Anterior cingulate cortex (tissue), 58 donors: ENCODE results near the gene ZNF714.

Source experiments
- DNase-seq, 58 donors: peaks; one replicate each; lab custom pipeline; 2025; lab: John Stamatoyannopoulos, UW

ZNF714 gene

DNA sequence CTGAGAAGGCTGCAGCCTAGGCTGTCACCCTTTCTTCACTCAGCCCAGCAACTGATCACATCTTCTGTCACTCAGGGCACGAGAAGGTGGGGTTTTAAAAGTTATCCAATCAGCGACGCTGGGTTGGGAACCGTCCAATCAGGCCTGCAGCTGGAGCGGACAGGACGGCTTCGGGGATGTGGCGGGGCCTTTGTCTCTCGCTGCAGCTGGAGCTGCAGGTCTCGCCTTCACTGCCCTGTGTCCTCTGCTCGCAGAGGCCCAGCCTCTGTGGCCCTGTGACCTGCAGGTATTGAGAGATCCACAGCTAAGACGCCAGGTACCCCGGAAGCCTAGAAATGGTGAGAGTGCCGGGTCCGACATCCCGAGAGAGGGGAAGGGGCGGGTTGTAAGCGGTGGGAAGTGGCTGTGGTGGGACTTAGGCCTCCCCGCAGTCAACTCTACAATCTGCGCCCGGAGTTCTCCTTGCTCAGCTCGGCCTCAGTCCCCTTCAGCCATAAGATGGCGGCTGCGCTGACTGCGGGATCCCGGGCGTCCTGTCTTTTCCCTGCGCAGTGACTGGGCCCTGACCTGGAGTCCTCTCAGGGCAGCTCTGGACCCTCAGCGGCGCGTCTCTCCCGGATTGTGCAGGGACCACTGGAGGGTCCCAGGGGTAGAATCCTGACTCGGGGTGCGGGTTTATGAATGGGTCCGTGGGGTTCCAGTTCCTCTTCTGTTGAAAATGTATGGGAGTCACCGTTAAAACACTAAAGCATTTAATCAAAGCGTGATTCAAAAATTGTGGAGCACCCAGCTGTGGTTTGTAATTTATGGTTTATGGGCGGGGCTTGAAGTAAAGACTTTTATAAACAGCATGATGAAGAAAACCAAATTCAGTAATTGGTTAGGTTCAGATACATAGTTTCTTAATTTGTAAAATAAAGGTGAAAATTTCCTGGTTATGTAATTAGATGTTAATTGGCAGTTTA is at the start of gene ZNF714:
TSS of gene ZNF714 (plus strand) at position 193 of the 965 bp plus-strand sequence. CDS start 16,066 bp downstream, outside the sequence.
- DNase-seq: peak; percentile 4 to 95 (median 80)

DNA sequence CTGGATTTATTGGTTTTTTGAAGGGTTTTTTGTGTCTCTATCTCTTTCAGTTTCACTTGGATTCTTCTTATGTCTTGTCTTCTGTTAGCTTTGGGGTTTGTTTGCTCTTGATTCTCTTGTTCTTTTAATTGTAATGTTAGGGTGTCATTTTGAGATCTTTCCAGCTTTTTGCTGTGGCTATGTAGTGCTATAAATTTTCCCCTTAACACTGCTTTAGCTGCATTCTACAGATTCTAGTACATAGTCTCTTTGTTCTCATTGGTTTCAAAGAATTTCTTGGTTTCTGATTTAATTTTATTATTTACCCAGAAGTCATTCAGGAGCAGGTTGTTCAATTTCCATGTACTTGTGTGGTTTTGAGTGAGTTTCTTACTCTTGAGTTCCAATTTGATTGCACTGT is 37.0 kb upstream of the ZNF714 start:
- no peak for DNase-seq

DNA sequence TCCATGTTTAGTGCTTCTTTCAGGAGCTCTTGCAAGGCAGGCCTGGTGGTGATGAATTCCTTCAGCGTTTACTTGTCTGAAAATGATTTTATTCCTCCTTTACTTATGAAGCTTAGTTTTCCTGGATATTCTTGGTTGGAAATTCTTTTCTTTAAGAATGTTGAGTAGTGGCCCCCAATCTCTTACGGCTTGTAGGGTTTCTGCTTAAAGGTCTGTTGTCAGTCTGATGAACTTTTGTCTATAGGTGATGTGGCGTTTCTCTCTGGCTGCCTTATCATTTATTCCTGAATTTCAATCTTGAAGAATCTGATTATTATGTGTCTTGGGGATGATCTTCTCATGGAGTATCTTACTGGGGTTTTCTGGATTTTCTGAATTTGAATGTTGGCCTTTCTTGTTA is 35.5 kb upstream of the ZNF714 start:
- DNase-seq: no peak

DNA sequence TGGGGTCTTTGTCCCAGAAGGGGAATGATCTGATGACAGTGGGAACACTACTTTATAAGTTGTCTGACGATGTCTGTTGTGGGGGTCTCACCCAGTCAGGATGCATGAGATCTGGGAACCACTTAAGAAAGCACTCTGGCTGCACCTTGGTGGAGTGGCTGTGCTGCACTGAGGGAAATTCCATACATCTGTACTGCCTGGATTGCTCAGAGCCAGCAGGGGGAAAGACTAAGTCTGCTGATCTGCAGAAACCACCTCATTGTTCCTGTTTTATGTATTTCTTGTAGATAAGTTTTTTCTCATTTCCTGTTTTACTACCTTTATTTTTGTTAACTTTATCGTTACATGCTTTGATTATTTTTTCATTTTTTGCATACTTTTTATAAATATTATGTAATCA is 34.3 kb upstream of the ZNF714 start:
- DNase-seq: no peak

DNA sequence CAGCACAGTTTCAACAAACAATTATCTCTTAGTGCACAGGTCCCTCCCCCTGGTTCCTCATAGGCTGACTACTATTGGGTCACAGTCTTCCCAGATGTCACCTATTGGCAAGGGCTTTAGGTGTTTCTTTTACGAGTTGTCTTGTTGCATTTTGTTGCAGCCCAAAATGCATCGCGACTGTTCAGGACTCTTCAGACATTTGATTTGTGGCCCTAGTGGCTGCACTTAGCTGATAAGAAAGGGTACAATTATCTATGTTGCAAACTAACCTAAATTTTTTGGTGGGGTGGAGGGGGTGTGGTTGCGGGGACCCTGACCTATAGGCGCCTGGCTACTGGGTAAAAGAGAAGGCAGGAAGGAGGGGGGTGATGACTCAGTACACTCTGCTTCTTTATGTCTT is 29.1 kb upstream of the ZNF714 start:
- no peak for DNase-seq

DNA sequence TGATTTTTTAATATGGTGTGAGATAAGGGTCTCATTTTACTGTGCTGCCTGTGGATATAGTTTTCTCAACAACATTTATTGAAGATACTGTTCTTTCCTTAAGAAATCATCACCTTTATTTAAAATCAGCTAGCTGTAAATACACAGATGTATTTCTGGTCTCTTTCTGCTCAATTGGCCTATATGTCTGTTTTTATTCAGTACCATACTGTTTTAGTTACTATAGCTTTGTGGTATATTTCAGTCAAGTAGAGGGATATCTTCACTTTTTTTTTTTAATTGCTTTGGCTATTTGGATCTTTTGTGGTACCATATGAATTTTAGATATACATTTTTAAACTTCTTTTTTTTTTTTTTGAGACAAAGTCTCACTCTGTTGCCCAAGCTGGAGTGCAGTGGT is 16.7 kb upstream of the ZNF714 start:
- no peak for DNase-seq

DNA sequence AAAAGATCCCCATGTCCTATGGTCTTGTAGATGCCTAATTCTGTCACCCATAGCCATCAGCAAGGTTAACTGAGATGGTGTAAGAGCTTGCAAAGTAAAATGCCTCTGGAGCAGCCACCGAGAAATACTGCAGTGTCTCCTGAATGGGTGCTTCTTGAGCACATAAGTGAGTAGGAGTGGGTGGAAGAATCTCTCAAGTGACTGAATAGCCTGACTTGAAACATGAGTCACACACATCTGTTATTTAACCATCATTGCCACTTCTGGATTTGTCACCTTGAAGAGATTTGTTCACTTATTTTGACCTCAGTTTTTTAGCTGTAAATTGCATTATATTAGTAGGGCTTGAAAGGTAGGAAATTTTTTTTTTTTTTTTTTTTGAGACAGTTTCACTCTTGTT is 2.3 kb downstream of the ZNF714 start:
- DNase-seq: peak in 1 of 58 donors; percentile 3

DNA sequence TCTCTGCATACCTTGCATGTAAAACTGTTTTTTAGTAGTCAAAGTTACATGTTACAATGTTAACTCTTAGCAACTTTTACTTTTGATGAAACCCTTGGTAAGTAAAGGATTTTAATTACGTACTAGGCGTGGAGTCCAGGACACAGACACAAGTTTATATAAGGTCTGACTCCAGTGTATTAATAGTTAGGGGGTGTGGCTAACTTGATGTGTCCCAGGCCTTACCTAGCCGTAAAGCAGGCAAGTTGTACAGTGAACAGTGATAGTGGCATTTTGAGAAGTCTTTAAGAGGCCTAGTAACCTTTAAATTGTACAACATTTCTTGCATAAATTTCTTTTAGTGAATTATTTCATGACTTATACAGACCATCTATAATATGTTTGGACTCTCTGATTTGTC is 5.9 kb downstream of the ZNF714 start:
- no peak for DNase-seq

DNA sequence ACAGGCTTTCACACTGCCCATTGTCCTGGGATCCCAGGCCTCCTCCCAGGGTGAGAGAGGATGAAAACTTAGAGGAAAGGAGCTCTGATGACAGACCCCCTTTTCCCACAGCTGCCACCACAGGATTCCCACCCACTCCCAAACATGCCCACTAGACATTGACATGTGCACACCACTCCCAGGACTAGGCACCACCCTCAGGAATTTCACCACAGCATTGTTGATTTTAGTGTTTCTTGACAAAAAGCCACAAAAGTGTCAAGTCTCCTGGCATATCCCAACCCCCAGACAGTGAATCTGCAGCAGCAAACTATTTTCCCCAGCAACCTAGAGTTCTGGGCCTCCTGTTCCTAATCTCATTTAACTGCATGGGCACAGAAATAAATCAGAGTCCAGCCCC is 10.1 kb downstream of the ZNF714 start:
- DNase-seq: no peak

DNA sequence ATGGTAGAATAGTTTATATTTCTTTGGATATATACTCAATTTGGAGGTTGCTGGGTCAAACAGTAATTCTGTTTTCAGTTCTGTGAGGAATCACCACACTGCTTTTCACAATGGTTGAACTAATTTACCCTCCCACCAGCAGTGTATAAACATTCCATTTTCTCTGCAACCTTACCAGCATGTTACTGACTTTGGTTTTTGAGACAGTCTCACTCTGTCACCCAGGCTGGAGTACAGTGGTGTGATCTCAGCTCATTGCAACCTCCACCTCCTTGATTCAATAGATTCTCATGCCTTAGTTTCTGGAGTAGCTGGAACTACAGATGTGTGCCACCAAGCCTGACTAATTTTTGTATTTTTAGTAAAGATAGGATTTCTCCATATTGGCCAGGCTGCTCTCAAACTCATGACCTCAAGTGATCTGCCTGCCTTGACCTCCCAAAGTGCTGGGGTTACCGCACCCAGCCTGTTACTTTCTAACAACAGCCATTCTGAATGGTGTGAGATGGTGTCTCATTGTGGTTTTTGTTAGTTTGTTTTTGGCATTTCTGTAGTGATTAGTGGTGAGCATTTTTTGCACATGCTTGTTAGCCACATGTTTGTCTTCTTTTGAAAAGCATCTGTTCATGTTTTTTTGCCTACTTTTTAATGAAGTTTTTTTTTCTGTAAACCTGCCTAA is 12.5 kb downstream of the ZNF714 start:
- no peak for DNase-seq

DNA sequence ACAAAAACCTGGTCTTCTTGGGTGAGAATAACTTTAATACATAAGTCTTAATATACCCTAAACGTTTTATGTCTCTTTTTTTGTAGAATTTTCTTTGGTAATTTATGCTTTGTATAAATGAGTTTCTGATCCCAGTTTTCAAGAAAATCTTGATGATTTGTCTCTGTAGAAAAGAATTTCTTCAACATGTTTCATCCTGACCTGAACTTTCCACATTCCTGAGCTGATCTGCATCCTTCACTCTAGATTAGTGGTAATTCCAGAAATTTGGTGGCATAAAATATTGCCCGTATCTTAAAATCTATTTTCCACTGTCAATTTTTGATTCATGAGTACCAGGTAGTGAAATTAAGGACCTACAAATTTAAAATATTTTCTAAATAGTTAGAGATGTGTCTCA is 16.3 kb downstream of the ZNF714 start:
- no peak for DNase-seq

DNA sequence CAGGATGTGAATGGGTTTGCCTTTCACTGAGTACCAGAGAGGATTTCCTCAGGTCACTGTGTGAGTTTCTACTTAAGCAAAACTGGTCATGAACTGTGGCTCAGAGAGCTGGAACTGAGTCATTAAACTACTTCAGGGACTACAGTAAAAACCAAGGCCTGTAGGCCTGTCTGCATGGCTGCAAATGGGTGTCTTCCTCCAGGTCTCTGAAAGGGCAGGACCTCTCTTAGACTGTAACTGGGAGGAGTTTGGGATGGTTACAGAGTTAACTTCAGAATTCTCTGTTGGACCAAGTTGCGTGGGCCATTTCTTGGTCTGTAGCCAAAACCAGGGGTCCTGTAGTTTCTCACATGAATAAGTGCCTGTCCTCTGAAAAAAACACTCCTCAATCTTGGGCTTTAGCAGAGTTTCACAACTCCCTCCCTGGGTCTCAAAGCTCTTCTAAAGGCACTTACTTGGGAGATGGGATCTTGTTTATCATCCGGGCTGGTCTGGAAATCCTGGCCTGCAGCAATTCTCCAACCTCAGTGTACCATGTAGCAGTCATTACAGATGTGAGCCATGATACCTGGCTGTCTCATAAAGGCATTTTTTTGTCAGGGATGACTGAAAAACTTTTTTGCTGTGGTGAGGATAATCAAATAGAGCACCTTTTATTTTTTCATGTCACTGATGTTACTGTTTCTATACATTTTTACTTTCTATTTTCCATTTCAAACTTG is 19.7 kb downstream of the ZNF714 start:
- no peak for DNase-seq

DNA sequence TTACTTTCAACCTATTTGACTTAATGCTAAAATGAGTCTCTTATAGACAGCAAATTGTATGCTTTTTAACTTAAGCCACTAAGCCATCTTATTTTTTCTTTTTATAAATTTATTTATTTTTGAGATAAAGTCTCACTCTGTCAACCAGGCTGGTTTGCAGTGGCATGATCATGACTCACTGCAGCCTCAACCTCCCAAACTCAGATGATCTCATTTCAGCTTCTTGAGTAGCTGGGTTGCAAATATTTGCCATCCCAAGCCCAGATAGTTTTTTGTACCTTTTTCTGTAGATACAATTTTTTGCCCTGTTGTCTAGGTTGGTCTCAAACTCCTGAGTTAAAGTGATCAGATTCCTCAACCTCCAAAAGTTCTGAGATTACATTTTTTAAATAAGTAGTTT is 27.1 kb downstream of the ZNF714 start:
- DNase-seq: no peak

DNA sequence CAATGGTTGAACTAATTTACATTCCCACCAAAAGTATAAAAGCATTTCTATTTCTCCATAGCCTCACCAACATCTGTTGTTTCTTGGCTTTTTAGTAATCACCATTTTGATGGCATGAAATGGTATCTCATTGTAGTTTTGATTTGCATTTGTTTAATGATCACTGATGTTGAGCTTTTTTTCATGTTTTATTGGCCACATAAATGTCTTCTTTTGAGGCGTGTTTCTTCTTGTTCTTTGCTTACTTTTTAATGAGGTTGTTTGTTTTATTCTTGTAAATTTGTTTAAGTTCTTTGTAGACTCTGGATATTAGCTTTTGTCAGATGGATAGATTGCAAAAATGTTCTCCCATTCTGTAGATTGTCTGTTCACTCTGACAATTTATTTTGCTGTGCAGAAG is 28.2 kb downstream of the ZNF714 start:
- DNase-seq: no peak

DNA sequence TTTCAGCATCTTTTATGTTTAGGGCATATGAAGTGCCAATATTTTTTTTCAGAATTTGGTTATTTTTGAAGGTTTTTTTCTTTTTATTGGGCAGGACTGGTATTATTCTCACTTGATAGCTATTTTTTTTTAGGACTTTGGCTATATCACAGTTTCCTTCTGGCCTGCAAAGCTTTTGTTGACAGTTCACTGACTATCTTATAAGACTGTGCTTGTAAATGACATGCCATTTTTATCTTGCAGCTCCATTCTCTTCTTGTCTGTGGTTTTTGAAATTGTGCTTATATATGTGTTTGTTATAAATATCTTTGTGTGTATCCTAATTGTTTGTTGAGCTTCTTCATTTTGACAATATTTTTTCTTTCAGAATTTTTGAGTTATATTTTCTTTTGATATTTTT is 33.4 kb downstream of the ZNF714 start:
- no peak for DNase-seq

DNA sequence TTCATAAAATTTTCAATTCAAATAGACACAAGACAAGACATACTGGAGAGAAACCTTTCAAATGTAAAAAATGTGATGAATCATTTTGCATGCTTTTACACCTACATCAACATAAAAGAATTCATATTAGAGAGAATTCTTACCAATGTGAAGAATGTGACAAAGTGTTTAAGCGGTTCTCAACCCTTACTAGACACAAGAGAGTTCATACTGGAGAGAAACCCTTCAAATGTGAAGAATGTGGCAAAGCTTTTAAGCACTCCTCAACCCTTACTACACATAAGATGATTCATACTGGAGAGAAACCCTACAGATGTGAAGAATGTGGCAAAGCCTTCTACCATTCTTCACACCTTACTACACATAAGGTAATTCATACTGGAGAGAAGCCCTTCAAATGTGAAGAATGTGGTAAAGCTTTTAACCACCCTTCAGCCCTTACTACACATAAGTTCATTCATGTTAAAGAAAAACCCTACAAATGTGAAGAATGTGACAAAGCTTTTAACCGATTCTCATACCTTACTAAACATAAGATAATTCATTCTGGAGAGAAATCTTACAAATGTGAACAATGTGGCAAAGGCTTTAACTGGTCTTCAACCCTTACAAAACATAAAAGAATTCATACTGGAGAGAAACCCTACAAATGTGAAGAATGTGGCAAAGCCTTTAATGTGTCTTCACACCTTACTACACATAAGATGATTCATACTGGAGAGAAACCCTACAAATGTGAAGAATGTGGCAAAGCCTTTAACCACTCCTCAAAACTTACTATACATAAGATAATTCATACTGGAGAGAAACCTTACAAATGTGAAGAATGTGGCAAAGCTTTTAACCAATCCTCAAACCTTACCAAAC is 35.3 kb downstream of the ZNF714 start:
- no peak for DNase-seq

DNA sequence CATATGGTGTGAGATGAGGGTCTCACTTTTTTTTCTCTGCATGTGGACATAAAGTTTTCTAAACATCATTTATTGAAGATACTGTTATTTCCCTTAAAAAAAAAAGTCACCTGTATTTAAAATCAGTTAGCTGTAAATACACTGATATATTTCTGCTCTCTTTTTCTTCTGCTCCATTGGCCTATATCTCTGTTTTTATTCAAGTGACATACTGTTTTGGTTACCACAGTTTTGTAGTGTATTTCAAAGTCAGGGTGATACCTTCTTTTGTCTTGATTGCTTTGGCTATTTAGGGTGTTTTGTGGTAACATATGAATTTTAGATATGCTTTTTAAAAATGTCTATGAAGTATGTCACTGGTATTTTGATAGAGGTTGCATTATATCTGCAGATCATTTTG is 44.1 kb downstream of the ZNF714 start:
- DNase-seq: no peak

DNA sequence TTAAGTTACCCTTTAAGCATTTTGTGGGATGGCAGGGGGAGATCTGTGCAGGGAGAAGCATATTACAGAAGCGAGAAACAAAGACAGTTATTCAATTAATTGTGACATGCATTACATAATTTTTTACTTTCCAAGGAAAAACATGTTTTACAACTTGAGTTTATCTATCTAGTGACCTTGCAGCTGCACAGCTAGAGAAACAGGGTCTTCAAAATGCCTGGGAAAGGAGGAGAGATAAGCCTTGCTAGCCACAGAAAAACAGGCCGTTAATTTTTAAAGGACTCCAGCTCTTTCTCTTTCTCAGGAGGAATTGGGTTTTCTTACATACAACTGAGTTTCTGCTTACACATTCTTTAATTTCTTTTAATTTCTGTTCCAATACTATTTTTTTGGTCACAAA is 45.0 kb downstream of the ZNF714 start:
- DNase-seq: no peak

DNA sequence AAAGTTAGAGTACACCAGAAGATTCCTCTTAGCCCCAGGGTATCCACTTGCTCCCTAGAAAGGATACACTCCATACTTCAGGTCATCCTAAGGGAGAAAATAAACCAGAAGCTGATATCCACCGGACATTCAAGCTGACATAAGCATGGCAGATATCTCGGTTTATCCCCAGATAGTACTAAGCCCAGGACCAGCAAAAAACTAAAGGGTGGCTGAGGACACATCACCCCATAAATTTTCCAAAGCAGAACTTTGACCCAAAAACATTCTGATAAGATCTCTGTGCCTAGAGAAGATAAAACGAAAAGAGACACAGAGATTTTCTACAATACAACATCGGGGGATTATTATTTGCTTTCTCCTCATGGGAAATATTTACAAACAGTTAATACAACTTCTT is 45.9 kb downstream of the ZNF714 start:
- DNase-seq: no peak
